Measurements from ENCODE around the gene PRKCE.

The PRKCE gene

GRCh38 chr2:45786030-45786835, 134.8 kb downstream of the PRKCE start:
- DNase-seq, result no peak

DNA sequence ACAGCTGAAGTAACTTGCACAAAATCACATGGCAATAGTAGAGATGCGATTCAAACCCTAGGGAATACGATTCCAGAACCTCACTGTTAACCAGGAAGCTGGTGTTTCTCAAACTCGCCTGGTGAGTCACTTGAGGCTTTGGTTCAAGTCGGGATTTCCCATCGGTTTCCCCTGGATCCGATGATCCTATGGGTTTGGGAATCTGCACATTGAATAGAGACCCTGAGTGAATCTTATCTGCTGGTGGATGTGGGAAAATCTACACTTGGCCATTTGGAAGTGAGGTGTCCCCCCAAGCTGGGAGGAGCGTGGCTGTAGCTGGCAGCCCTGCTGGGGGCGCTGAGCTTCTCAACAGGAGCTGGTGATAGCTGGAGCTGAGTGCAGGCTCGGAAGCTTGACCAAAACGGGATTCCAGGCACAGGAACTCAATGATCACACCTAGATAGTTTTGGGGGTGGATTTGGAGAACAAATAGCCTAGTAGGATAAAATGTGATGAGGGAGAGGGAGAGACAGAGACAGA, 135.4 kb downstream of the PRKCE start:
- no peak for DNase-seq

DNA sequence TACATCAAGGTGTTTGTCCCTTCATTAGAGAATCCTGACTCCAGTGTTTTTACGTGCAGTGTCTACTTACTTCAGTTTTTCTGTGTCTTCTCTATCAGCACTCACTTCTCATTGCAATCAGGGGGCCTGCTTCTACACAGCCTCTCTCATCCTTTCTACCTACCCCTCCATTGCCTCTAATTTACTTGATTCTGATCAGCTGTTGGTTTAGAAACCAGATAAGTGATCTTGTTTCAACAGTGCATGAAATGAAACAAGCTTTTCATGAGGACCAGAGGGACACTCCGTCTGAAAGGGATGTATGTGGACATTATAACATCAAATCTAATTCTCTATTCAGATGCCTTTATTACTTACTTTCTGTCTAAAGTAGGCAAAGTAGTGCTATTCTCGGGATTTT, 136.9 kb downstream of the PRKCE start:
- DNase-seq, result no peak

DNA sequence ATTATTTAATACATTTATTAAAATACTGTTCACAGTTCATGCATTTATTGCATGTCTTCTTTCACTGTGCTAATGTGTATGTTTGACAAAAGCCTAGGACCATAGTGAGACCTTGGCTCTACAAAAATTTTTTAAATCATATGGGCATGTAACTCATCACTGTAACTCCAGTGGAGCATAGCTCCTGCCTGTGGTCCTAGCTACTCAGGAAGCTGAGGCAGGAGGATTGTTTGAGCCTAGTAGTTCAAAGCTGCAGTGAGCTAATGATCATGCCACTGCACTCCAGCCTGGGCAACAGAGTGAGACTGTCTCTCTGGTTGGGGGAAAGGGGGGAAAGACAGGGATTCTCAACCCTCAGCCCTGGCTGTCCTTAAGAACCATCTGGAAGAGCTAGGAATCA, 137.8 kb downstream of the PRKCE start:
- no peak for DNase-seq

GRCh38 chr2:45789961-45790723, 138.7 kb downstream of the PRKCE start:
- DNase-seq, result no peak

GRCh38 chr2:45793305-45793962, 142.0 kb downstream of the PRKCE start:
- DNase-seq, result peak; percentile 20

GRCh38 chr2:45794134-45794617, 142.7 kb downstream of the PRKCE start:
- DNase-seq, result no peak

- no peak for DNase-seq
Measured at GRCh38 chr2:45796500-45796899, 145.0 kb downstream of the PRKCE start.

DNA sequence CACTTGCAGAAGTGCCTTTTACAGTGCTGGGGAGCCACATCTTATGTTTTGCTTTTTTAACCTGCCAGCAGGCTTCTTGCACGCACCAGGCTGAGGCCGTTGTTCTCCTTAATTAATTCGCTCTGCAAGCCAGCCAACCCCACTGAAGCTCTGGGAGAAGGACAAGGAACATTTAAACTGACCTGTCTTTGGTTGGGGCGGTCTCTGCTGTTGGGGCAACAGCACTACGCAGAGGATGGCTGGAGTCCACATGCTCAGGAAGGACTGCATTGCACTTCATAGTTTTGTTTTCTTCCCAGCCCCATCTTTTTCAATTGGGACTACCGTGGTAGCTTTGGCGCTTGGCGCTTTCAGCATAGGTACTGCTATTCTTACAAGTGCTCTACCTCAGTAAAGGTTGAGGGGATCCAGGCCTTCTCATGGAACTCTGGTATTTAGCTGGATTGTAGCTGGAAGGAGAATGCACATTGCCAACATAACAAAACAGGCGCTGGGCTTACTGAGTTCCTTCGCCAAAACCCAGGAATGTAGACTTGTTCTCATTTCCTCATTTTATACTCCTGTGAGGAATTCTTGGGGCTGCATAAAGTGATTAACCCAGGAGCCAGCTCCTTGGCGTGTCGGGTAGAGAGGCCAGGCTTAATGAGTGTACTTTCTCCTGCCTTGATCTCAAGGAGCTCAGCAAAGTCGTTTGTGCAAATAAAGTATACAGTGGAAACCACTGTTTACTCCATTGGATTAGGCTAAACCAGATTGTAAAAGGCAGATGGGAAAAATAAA, 146.2 kb downstream of the PRKCE start:
- DNase-seq, result no peak

DNA sequence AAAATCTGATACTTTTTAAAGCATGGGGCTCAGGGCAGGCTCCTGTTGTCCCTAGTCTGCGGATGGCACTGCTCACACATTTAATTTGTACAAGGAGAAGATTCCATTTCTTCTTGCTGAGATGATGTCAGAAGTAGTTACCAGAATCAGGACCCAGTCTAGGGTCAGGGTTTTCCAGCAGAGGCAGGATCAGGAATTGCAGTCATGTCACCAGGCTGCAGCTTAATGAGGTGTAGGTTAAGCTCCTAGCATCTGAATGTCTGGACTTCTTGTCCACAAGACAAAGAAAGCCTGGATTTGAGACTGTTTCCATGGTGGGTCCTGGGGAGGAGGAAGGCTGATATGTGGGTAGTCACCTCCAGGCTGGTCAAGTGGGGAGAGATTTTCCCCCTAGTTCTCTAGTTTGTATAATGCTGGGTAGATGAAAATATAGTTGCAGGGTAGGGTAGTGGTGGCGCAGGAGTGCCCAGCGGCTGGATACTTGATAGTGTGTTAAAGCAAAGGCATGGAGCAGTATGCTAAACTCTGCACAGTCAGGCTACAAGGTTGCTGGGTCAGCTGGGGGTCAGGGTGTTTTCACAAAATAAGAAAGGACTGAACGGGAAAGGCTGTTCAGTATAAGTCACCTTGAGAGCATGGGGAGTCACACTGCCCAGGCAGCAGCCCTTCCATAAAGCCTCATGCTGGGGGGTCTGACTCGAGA, 148.4 kb downstream of the PRKCE start:
- DNase-seq, result no peak

DNA sequence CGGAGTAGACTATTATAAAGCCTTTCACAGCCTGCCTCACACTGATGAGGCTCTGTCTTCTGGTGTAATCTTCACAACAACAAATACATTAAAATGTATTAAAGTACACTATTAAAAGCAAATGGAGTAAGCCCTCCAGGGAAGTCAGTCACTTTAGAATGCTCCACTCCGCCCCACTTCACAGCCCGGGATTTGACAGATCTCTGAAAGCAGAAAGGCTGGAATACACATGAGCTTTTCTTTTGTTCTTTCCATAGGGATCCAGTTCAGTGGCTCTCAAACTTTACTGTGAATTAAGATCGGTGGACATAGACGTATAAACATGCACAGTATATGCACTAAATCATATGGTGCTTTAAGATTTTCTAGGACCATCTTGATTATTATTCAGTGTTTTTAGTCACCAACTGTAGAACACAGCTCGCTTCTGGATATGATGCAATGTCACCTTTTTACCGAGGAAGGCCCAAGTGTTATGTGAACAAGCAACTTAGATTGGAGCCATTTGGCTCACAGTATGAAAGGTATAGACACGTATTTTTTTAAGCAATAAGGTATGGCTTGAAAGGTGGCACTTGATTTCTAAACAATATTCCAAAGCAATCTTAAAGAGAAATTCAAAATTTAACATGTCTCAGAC, 151.1 kb downstream of the PRKCE start:
- DNase-seq, result no peak

DNA sequence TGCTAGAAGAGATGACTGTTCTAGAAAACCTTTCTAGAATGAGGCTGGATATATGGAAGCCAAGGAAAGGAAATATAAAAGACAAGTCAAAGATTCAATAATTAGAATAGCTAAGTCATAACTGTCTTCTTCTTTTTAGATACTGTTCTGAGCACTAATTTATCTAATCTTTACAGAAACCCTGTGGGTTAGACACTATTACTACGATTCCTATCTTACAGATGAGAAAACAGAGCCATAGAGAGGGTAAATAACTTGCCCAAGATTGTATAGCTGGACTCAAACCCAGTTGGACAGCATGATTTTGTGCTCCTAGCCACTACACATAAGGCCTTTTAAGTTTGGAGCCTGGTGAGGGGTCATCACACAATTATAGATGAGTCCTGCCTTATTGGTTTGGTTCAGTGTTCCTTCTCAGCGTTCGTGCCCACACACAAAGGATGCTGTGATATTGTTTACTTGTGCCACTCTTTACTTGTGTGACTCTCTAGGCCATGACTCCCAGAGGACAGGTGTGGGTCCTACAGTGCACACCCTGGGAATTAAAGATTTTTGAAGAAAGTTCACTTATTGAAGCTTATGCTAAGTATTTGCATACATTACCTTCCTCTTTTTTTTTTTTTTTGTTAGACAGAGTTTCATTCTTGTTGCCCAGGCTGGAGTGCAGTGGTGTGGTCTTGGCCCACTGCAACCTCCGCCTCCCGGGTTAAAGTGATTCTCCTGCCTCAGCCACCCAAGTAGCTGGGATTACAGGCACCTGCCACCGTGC, 153.7 kb downstream of the PRKCE start:
- DNase-seq, result no peak

DNA sequence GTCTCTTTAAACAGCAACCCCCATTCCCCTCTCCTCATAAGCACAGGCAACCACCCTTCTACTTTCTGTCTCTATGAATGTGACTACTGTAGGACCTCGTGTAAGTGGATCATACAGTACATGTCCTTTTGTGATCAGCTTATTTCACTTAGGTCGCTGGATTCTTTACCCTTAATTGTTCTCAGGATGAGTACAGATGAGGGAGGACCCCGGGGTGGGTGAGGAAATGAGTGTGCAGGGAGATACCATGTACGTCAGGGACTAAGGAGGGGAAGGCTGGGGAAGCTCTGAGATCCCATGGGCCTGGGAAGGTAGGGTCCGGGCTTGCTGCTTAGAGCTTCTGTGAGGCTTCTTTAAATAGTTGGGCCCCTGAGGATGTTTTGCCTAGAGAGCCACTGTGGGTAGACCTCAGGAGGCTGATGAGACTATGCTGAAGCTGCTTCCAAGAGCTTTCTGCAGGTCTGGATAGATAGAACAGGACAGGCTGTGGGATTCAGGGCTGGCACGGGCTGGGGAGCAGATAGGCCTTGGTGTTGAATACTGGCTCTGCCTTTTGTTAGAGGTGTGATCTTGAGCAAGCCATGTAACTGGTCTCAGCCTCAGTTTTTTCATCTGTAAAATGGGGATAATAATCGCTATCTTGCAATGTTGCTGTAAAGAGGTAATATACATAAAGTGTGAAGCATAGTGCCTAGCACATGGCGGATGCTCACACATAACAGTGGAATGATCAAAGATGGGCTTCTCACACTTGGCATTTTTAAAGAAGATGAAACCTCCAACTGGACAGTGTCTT, 155.3 kb downstream of the PRKCE start:
- DNase-seq, result no peak

DNA sequence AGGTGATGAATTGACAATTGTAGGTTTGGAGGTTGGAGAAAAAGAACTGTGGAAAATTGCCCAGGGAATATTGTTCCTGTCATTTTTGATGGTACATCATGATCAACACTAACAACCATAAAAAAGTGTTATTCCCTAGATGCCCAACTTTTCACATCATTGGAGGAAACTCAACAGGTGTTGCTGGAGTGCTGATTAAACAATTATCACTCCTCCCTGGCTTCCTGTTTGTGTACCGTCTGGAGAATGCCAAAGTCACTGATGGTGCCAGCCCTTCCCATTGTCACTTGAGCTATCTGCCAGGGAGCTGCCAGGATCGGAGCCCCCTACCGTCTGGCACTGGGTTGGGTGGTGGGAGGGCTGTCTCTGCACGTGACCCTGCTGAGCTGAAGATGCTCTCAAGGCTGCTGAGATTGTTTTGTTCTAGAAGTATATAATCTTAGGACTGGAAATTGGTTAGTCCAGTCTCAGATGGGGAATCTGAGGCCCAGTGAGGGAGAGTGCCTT, 156.9 kb downstream of the PRKCE start:
- peak; percentile 83 for DNase-seq

GRCh38 chr2:45809205-45809604, 157.7 kb downstream of the PRKCE start:
- no peak for DNase-seq

DNA sequence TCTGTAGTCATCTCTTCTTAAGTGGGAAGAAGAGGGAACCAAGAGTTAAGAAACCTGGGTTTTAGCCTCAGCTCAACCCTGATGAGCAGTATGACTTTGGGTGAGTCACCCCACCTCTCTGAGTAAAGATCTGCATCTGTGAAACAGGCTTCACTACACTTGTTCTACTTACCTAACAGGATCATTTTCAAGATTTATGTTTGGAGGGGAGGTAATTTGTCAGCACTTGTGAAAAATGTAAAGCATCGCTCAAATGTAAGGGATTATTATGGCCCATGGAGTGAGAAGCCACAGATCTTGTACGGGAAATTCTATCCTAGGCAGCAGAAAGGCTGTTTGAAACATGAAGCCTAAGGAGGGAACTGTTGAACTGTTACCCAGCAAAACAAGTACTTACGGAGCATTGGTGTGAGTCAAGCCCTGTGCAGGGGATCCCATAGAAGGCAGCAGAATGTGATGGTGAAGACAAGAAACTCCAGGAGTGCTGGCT, 160.6 kb downstream of the PRKCE start:
- no peak for DNase-seq

DNA sequence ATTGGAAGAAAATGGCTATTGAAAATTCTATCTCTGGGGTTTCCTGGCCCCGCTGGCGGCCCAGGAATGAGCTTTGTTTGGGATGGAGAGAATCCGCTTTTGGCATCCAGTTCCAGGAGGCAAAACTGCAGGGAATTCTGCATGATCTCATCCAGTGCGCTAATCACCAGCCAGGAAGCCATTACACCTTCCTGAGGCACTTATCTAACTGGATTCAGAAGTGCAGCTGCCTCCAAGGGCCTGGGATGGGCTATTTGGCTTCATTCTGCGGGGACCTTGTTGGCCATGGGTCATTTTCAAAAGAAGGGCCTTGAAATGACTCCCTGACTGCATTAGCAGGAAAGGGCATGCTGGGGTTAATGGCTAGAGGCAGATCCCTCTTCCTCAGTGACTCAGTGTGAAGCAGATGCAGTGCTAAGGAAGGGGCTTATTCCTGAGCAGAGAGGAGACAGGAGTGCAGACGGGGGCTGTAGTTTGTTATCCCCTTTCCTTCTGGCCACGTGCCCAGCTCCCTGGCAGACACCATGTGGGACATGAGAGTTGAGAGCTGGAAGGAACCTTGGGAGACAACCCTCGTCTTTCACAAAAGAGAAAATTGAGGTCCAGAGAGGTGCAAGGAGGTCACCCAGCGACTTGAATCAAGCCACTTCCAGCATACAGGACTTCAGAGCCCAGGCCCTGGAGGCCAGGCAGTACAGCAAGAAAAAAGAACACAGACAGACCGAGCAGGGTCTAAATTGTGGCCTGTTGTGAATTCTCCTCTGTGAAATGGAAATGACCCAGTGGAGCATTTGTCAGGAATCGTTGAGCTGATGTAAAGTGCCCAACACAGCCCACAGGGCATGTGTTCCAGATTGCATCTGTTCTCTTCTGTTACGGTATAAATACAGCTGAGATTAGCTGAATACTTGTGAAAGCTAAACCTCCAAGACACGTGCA, 161.8 kb downstream of the PRKCE start:
- DNase-seq, result peak; percentile 29

- no peak for DNase-seq
Measured at GRCh38 chr2:45814488-45814887, 163.0 kb downstream of the PRKCE start.

All from DMS53 (cell line).